Fibroblast of mammary gland (primary cell): ENCODE results near the gene PRRT1.
"Not testable (repeated sequence)": the region's sequence is repeated elsewhere in the genome, so short reads cannot be mapped to it uniquely, and the experiment has no call there.

Source experiments
- DNase-seq: peaks from one replicate; pipeline ENCODE4 v3.0.0-alpha.2; 2010; ENCODE audit warnings: low read depth
- H3K4me3 ChIP-seq: 2 replicates; pipeline ENCODE4 v1.5.1; 2011; ENCODE audit warnings: low read depth, mild to moderate bottlenecking, low read length, moderate library complexity; ENCODE audit not compliant: control insufficient read depth
- CTCF ChIP-seq: conservative IDR thresholded peaks from 2 replicates; pipeline ENCODE4 v1.5.1; 2011; ENCODE audit warnings: low read depth, low read length, inconsistent platforms; ENCODE audit not compliant: control insufficient read depth, insufficient read depth

PRRT1 gene

GRCh38 chr6:32105433-32105832 lies 46.3 kb downstream of the PRRT1 start:
- no peak for DNase-seq

GRCh38 chr6:32102255-32102654 lies 49.5 kb downstream of the PRRT1 start:
- no peak overlapping the region for H3K4me3 ChIP-seq
- no peak for DNase-seq
- no peak for TF ChIP-seq CTCF

More at GRCh38 chr6:32105433-32105832, 46.3 kb downstream of the PRRT1 start:
- no peak for TF ChIP-seq CTCF
- H3K4me3 ChIP-seq: no peak overlapping the region

- DNase-seq, H3K4me3 ChIP-seq: not testable (repeated sequence)
Observed at GRCh38 chr6:32100251-32100650, 51.5 kb downstream of the PRRT1 start.
